Neural progenitor cell (in vitro differentiated cells): ENCODE data around the gene ATP8B4.

Experiments used
- EZH2 ChIP-seq: fragments of 200-600 bp; sonication (generic); IDR thresholded peaks from 2 replicates; pipeline ENCODE4 v1.6.1; 2017; ENCODE audit warnings: antibody characterized with exemption, mild to moderate bottlenecking, moderate library complexity
- TF ChIP-seq, protein P1 (sequence below): fragments of 200-600 bp; sonication (generic); IDR thresholded peaks from 2 replicates; pipeline ENCODE4 v1.5.1; 2017; ENCODE audit warnings: antibody characterized with exemption, mild to moderate bottlenecking

DNA sequence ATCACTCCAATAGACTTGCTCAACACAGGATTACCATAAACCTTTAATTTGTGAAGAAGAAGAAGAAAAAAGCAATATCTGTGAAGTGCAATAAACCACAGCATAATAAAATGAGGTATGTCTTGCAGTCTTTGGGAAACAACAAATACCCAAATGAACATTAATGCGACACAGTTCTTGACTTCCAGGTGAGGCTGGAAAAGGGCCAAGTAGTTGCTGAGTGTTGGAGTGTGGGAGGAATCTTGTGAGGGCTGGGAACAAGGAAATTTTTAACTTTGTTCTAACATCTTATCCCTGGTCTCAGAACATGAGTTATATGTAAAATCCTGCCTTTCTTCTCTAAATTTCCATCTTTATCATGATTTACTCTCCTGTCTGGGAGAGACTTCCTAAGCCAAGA, 291.7 kb downstream of the ATP8B4 start:
- TF ChIP-seq, protein P1, sequence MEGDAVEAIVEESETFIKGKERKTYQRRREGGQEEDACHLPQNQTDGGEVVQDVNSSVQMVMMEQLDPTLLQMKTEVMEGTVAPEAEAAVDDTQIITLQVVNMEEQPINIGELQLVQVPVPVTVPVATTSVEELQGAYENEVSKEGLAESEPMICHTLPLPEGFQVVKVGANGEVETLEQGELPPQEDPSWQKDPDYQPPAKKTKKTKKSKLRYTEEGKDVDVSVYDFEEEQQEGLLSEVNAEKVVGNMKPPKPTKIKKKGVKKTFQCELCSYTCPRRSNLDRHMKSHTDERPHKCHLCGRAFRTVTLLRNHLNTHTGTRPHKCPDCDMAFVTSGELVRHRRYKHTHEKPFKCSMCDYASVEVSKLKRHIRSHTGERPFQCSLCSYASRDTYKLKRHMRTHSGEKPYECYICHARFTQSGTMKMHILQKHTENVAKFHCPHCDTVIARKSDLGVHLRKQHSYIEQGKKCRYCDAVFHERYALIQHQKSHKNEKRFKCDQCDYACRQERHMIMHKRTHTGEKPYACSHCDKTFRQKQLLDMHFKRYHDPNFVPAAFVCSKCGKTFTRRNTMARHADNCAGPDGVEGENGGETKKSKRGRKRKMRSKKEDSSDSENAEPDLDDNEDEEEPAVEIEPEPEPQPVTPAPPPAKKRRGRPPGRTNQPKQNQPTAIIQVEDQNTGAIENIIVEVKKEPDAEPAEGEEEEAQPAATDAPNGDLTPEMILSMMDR: no peak
- no peak for TF ChIP-seq EZH2
